Gastroesophageal sphincter (tissue), 4 donors: Measurements from ENCODE around the gene APOO. TPM values are rescaled to one million over a fixed set of nuclear protein-coding genes. Genes with fewer than 3 reads are reported as not detected.

Experiments
- ATAC-seq: fragments of 150-250 bp; one replicate; pipeline ENCODE4 v1.9.1; 2016; ENCODE audit warnings: mild to moderate bottlenecking, moderate library complexity
- H3K27ac ChIP-seq, 4 donors: fragments of 200-600 bp; sonication (generic) in 3 of 4; 1 replicate in 3 of 4; 2 replicates in 1 of 4; pipeline ENCODE4 v1.5.1; 2016 to 2019
- H3K27me3 ChIP-seq: fragments of 200-600 bp; sonication (generic); one replicate; pipeline ENCODE4 v1.5.1; 2019
- H3K36me3 ChIP-seq, 2 donors: fragments of 200-600 bp; sonication (generic); one replicate each; pipeline ENCODE4 v1.5.1; 2019; ENCODE audit warnings: control low read depth in 1 of 2
- H3K4me1 ChIP-seq, 3 donors: fragments of 200-600 bp; sonication (generic); 1 replicate in 2 of 3; 2 replicates in 1 of 3; pipeline ENCODE4 v1.5.1; 2016 to 2019; ENCODE audit warnings: control low read depth in 2 of 3
- H3K4me3 ChIP-seq, 2 donors: fragments of 200-600 bp; sonication (generic); one replicate each; pipeline ENCODE4 v1.5.1; 2019; ENCODE audit warnings: mild to moderate bottlenecking in 1 of 2, moderate library complexity in 1 of 2
- H3K9me3 ChIP-seq, 3 donors: fragments of 200-600 bp; sonication (generic); one replicate each; pipeline ENCODE4 v1.5.1; 2017 to 2019; ENCODE audit warnings: control low read depth in 2 of 3
- CTCF ChIP-seq, 4 experiments: fragments of 200-600 bp in 2 of 4; fragments of 450-650 bp in 2 of 4; sonication (generic) in 1 of 4; IDR thresholded peaks; one replicate each; pipeline ENCODE4 v1.5.1; 2017 to 2019; ENCODE audit warnings: antibody characterized with exemption in 4 of 4, mild to moderate bottlenecking in 2 of 4, moderate library complexity in 2 of 4
- EP300 ChIP-seq: sonication (generic); formaldehyde crosslinking; IDR thresholded peaks from one replicate; pipeline ENCODE4 v1.6.1; 2017; ENCODE audit warnings: antibody characterized with exemption, mild to moderate bottlenecking
- POLR2A ChIP-seq, 2 donors: fragments of 450-650 bp; IDR thresholded peaks; one replicate each; pipeline ENCODE4 v1.6.1; 2017; ENCODE audit warnings: antibody characterized with exemption in 2 of 2, mild to moderate bottlenecking in 2 of 2, moderate library complexity in 1 of 2
- POLR2AphosphoS5 ChIP-seq: sonication (generic); formaldehyde crosslinking; IDR thresholded peaks from one replicate; pipeline ENCODE4 v1.6.1; 2017; ENCODE audit warnings: antibody characterized with exemption
- WGBS, 2 donors: methylation state at CpG; one replicate each; pipeline ENCODE4 v1.1.5; 2018; ENCODE audit warnings: low coverage in 1 of 2; 5-methylcytosine and 5-hydroxymethylcytosine counted together
- total RNA-seq, 4 donors: library from RNA; depleted of rRNA; stranded (reverse); fragments of >200 nt; gene quantifications; one replicate each; pipeline ENCODE4 v1.1.0, GENCODE V29; 2016

The APOO gene
- total RNA-seq, 4 donors from 2014 or later, result 4.5 to 19.8 (median 8.7) TPM

- Histone ChIP-seq H3K27me3 (no peaks in the 10 kb centered on the region), H3K9me3 (no peaks in the 10 kb centered on the region), H3K4me3 (no peak overlapping the region), H3K4me1 (no peaks in the 10 kb centered on the region), H3K36me3 (no peaks in the 10 kb centered on the region), H3K27ac (no peak overlapping the region)
- TF ChIP-seq CTCF (IDR thresholded peaks at IDR 0.05) (no peak), POLR2AphosphoS5 (no peak), POLR2A (IDR thresholded peaks at IDR 0.05) (no peak), EP300 (no peak)
- 85 to 87% methylated on average over 3 of the region's 3 CpGs for WGBS, 2 donors
- no peak for ATAC-seq
These were observed 18.7 kb downstream of the APOO start for GRCh38 chrX:23888887-23889501.

GRCh38 chrX:23887918-23888317 lies 19.8 kb downstream of the APOO start:
- no peaks in the 10 kb centered on the region for H3K27me3 ChIP-seq
- H3K9me3 ChIP-seq, result no peaks in the 10 kb centered on the region
- no peaks in the 10 kb centered on the region for H3K4me1 ChIP-seq
- H3K4me3 ChIP-seq, result no peak overlapping the region
- ATAC-seq, result no peak
- H3K36me3 ChIP-seq, result no peaks in the 10 kb centered on the region
- 69 to 90% methylated on average over 2 to 4 of the region's 4 CpGs for WGBS, 2 donors
- no peak for TF ChIP-seq POLR2A (IDR thresholded peaks at IDR 0.05)
- TF ChIP-seq EP300, result no peak
- no peak for TF ChIP-seq CTCF (IDR thresholded peaks at IDR 0.05)
- TF ChIP-seq POLR2AphosphoS5, result no peak
- H3K27ac ChIP-seq, result no peak overlapping the region

- no peak for ATAC-seq
- WGBS, 2 donors, result 100% methylated on average over 1 of the region's 6 CpGs
- no peaks in the 10 kb centered on the region for H3K9me3 ChIP-seq
- no peak overlapping the region for H3K4me3 ChIP-seq
- no peaks in the 10 kb centered on the region for H3K36me3 ChIP-seq
- TF ChIP-seq EP300 (no peak), POLR2AphosphoS5 (no peak), POLR2A (IDR thresholded peaks at IDR 0.05) (no peak), CTCF (IDR thresholded peaks at IDR 0.05) (no peak)
- H3K27me3 ChIP-seq, result no peaks in the 10 kb centered on the region
- no peak overlapping the region for H3K27ac ChIP-seq
- no peaks in the 10 kb centered on the region for H3K4me1 ChIP-seq
These were observed 20.3 kb downstream of the APOO start for GRCh38 chrX:23887451-23887850.

- H3K4me1 ChIP-seq, result no peaks in the 10 kb centered on the region
- no peaks in the 10 kb centered on the region for H3K36me3 ChIP-seq
- TF ChIP-seq POLR2A (IDR thresholded peaks at IDR 0.05) (no peak), POLR2AphosphoS5 (no peak), EP300 (no peak), CTCF (IDR thresholded peaks at IDR 0.05) (no peak)
- ATAC-seq, result no peak
- no peak overlapping the region for H3K4me3 ChIP-seq
- no peaks in the 10 kb centered on the region for H3K27me3 ChIP-seq
- H3K9me3 ChIP-seq, result no peaks in the 10 kb centered on the region
- WGBS, 2 donors, result 63% methylated on average over 2 of the region's 3 CpGs; no CpG with 5 or more reads in 1 of the 2 donors
- H3K27ac ChIP-seq, result no peak overlapping the region
These were observed 21.9 kb downstream of the APOO start for GRCh38 chrX:23885803-23886202.

GRCh38 chrX:23884427-23885024 lies 23.2 kb downstream of the APOO start:
- WGBS, 2 donors, result 72 to 77% methylated on average over 4 of the region's 4 CpGs
- TF ChIP-seq CTCF (IDR thresholded peaks at IDR 0.05) (no peak), POLR2AphosphoS5 (no peak), POLR2A (IDR thresholded peaks at IDR 0.05) (no peak), EP300 (no peak)
- H3K9me3 ChIP-seq, result no peaks in the 10 kb centered on the region
- H3K4me3 ChIP-seq, result no peak overlapping the region
- H3K36me3 ChIP-seq, result no peaks in the 10 kb centered on the region
- H3K27me3 ChIP-seq, result no peaks in the 10 kb centered on the region
- H3K27ac ChIP-seq, result no peak overlapping the region
- H3K4me1 ChIP-seq, result peaks cover 0 to 6% (median 0%) of the 10 kb centered on the region in 3 donors
- no peak for ATAC-seq
